Fibroblast of pulmonary artery (primary cell): ENCODE results near the gene CUL2.
"Not testable (repeated sequence)": the region's sequence is repeated elsewhere in the genome, so short reads cannot be mapped to it uniquely, and the experiment has no call there.

Source experiments
- DNase-seq: peaks from one replicate; pipeline ENCODE4 v3.0.0-alpha.2; 2010; ENCODE audit warnings: low read depth
- H3K4me3 ChIP-seq: replicated peaks from 2 replicates; pipeline ENCODE4 v1.5.1; 2011; ENCODE audit warnings: low read depth, mild to moderate bottlenecking, control low read depth, low read length, moderate library complexity
- TF ChIP-seq, protein P1 (sequence below): IDR thresholded peaks from 2 replicates; pipeline ENCODE4 v1.5.1; 2011; ENCODE audit warnings: mild to moderate bottlenecking, control low read depth, low read length, inconsistent platforms; ENCODE audit errors: missing control alignments

Gene CUL2

DNA sequence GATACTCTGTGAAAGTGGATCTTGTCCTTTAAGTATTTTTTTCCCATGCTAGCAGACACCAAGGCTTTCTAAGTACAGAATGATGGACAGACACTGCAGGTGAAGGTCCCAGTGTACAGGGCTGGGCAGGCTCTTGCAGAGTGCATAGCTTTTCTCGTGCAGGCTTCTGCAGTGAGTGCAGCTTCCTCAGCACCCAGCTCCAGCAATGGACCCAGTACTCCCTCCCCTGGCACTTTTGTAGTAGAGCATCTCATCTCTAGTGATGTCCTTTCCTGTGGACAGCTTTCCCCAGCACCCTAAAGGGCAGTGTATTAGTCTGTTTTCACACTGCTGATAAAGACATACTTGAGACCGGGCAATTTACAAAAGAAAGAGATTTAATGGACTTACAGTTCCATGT, 104.3 kb downstream of the CUL2 start:
- TF ChIP-seq, protein P1, sequence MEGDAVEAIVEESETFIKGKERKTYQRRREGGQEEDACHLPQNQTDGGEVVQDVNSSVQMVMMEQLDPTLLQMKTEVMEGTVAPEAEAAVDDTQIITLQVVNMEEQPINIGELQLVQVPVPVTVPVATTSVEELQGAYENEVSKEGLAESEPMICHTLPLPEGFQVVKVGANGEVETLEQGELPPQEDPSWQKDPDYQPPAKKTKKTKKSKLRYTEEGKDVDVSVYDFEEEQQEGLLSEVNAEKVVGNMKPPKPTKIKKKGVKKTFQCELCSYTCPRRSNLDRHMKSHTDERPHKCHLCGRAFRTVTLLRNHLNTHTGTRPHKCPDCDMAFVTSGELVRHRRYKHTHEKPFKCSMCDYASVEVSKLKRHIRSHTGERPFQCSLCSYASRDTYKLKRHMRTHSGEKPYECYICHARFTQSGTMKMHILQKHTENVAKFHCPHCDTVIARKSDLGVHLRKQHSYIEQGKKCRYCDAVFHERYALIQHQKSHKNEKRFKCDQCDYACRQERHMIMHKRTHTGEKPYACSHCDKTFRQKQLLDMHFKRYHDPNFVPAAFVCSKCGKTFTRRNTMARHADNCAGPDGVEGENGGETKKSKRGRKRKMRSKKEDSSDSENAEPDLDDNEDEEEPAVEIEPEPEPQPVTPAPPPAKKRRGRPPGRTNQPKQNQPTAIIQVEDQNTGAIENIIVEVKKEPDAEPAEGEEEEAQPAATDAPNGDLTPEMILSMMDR, result peak; percentile 47
- peak; percentile 50 for DNase-seq
- H3K4me3 ChIP-seq, result no peak overlapping the region

DNA sequence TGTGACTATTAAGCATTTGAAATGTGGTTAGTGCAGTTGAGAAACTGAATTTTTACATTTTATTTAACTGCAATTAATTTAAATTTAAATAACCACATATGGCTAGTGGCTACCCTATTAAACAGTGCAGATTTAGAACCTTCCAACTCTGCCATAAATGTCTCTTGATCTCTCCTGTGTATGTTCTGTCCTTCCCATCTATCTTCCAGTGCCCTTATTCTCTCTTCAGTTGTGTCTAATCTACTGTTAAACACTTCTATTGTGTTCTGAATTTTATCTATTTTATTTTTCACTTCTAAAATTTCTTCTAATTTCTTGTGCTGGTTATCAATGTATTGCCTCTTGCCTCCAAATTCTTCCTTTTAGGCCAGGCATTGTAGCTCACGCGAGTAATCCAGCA, 105.0 kb downstream of the CUL2 start:
- TF ChIP-seq, protein P1, result no peak
- no peak overlapping the region for H3K4me3 ChIP-seq
- DNase-seq, result no peak

DNA sequence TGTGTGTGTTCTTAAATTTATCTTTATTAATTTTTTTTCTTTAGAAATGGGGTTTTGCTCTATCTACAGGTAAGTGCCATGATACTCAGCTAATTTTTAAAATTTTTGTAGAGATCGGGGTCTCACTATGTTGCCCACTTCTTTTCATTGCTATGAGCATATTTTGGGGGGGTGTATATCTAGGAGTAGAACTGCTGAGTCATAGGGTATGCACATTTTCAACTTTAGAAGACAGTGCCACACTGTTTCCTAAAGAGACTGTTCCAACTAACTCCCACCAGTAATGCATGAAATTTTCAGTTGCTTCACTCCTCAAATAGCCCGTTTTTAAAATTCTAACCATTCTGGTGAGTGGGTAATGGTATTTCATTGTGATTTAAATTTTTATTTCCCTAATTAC, 108.3 kb downstream of the CUL2 start:
- no peak overlapping the region for H3K4me3 ChIP-seq
- DNase-seq, result no peak
- TF ChIP-seq, protein P1, result no peak

DNA sequence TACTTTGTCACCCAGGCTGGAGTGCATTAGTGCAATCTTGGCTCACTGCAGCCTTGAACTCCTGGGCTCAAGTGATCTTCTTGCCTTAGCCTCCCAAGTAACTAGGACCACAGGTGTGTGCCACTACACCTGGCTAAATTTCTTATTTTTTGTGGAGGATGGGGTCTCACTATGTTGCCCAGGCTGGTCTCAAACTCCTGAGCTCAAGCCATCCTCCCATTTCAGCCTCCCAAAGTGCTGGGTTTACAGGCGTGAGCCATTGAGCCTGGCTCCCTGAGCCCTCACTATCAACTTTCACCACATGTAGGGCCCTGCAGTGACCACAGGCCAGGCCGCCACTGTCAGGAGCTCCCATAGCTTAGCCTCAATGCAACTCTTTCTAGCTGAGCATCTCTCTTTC, 110.2 kb downstream of the CUL2 start:
- TF ChIP-seq, protein P1, result no peak
- DNase-seq, result no peak
- H3K4me3 ChIP-seq, result no peak overlapping the region

DNA sequence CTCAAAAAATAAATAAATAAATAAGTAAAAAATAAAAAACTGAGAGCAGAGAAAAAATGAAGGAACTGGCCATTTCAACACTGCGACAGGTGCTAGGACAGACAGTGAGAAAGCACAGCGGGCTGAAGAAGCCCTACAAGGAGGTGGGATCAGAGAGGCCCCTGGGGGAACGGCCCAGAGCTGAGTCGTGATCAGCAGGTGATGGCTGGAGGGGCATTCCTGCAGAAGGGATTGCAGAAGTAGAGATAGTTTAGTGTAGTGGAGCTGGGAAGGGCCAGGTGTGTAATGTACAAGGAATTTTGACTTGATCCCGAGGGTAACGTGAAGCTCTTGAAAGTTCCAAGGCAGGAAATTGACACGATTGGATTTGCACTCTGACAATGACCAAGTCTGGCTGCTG, 112.1 kb downstream of the CUL2 start:
- no peak for DNase-seq
- H3K4me3 ChIP-seq, result no peak overlapping the region
- TF ChIP-seq, protein P1, result no peak

DNA sequence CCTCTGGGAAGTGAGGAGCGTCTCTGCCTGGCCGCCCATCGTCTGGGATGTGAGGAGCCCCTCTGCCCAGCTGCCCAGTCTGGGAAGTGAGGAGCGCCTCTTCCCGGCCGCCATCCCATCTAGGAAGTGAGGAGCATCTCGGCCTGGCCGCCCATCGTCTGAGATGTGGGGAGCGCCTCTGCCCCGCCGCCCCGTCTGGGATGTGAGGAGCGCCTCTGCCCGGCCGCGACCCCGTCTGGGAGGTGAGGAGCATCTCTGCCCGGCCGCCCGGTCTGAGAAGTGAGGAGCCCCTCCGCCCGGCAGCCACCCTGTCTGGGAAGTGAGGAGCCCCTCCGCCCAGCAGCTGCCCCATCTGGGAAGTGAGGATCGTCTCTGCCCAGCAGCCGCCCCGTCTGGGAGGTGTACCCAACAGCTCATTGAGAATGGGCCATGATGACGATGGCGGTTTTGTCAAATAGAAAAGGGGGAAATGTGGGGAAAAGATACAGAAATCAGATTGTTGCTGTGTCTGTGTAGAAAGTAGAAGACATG, 113.7 kb downstream of the CUL2 start:
- not testable (repeated sequence) for H3K4me3 ChIP-seq, DNase-seq

DNA sequence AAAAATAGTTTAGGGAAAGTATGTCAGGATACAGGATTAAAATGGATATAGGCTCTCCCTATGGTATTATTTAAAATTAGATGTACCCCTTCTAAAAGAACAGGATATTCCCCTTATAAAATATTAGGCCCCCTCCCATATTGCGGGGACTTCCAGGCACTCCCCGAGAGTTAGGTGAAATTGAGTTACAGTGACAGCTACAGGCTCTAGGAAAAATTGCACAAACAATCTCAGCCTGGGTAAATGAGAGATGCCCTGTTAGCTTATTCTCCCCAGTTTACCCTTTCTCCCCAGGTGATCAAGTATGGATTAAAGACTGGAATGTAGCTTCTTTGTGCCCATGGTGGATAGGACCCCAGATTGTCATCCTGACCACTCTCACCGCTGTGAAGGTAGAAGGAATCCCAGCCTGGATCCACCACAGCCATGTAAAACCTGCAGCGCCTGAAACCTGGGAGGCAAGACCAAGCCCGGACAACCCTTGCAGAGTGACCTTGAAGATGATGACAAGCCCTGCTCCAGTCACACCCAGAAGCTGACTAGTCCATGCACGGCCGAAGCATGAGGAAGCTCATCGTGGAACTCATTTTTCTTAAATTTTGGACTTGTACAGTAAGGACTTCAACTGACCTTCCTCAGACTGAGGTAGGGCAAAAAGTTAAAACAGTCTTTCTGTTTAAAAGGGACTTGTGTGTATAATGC, 115.6 kb downstream of the CUL2 start:
- H3K4me3 ChIP-seq, result not testable (repeated sequence)

DNA sequence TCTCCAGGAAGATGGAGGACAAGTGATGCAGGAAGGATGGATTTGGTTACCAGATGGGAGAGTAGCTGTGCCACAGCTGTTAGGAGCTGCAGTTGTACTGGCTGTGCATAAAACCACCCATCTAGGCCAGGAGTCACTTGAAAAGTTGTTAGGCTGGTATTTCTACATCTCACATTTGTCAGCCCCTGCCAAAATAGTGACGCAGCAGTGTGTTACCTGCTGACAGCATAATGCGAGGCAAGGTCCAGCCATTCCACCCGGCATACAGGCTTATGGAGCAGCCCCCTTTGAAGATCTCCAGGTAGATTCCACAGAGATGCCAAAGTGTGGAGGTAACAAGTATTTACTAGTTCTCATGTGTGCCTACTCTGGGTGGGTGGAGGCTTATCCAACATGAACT, 116.4 kb downstream of the CUL2 start:
- DNase-seq, H3K4me3 ChIP-seq: not testable (repeated sequence)

More for the DNA sequence above, 115.6 kb downstream of the CUL2 start:
- not testable (repeated sequence) for DNase-seq

DNA sequence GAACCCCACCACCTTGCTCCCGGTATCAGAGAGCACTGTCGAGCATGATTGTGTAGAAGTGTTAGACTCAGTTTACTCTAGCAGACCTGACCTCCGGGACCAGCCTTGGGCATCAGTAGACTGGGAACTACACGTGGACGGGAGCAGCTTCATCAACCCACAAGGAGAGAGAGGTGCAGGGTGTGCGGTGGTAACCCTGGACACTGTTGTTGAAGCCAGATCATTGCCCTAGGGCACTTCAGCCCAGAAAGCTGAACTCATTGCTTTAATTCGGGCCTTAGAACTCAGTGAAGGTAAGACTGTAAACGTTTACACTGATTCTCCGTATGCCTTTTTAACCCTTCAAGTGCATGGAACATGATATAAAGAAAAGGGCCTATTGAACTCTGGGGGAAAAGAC, 117.0 kb downstream of the CUL2 start:
- H3K4me3 ChIP-seq, DNase-seq: not testable (repeated sequence)

DNA sequence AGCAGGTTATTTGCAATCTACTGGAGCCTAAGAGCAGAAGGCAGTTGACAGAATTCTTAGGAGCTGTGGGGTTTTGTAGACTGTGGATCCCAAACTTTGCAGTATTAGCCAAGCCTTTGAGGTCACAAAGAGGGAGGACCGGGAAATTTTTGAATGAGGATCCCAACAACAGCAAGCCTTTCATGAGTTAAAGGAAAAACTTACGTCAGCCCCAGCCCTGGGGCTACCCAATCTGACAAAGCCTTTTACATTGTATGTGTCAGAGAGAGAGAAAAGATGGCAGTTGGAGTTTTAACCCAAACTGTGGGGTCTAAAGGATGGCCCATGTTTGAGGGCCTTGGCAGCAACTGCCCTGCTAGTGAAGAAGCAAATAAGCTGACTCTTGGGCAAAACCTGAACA, 117.5 kb downstream of the CUL2 start:
- H3K4me3 ChIP-seq, DNase-seq: not testable (repeated sequence)

DNA sequence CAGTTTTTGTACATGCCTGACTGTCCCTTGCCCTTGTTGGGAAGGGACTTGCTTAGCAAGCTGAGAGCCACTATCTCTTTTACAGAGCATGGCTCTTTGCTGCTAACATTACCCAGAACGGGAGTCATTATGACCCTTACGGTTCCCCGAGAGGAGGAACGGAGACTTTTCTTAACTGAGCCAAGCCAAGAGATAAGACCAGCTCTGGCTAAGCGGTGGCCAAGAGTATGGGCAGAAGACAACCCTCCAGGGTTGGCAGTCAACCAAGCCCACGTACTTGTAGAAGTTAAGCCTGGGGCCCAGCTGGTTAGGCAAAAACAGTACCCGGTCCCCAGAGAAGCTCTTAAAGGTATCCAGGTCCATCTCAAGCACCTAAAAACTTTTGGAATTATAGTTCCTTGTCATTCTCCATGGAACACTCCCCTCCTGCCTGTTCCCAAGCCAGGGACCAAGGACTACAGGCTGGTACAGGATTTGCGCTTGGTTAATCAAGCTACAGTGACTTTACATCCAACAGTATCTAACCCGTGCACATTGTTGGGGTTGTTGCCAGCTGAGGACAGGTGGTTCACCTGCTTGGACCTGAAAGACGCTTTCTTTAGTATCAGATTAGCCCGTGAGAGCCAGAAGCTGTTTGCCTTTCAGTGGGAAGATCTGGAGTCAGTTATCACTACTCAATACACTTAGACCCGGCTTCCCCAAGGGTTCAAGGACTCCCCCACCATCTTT, 118.4 kb downstream of the CUL2 start:
- H3K4me3 ChIP-seq, result not testable (repeated sequence)
- peak; percentile 64 for DNase-seq
